DND-41 (cell line): ENCODE results near the gene APC2.

Experiments
- ATAC-seq: fragments of 200-7000 bp; cut with Tn5 transposase; 3 replicates; pipeline ENCODE4 v1.9.1; 2021; ENCODE audit warnings: low read depth; ENCODE audit not compliant: insufficient read depth
- DNase-seq: peaks from one replicate; pipeline ENCODE4 v3.0.0-alpha.2; 2020
- H2AFZ ChIP-seq: 2 replicates; pipeline ENCODE4 v1.6.0; 2012; ENCODE audit warnings: low read depth, low read length
- H3K27ac ChIP-seq: 2 replicates; pipeline ENCODE4 v1.5.1; 2012; ENCODE audit warnings: low read length, inconsistent platforms
- H3K27me3 ChIP-seq: fragments of 200-600 bp; sonication (generic); 2 replicates; pipeline ENCODE4 v1.6.0; 2012; ENCODE audit warnings: low read length, mild to moderate bottlenecking, inconsistent platforms; ENCODE audit not compliant: insufficient read depth, poor library complexity
- H3K36me3 ChIP-seq: 2 replicates; pipeline ENCODE4 v1.5.1; 2012; ENCODE audit warnings: low read length, inconsistent platforms; ENCODE audit not compliant: insufficient read depth
- H3K4me1 ChIP-seq: 2 replicates; pipeline ENCODE4 v1.5.1; 2012; ENCODE audit warnings: mild to moderate bottlenecking, low read length; ENCODE audit not compliant: insufficient read depth
- H3K4me2 ChIP-seq: 2 replicates; pipeline ENCODE4 v1.6.0; 2012; ENCODE audit warnings: mild to moderate bottlenecking, moderate library complexity, low read length, inconsistent platforms; ENCODE audit not compliant: insufficient read depth
- H3K4me3 ChIP-seq, 2 experiments: fragments of 200-600 bp in 1 of 2; shearing (Covaris generic) in 1 of 2; 2 replicates each; pipeline ENCODE4 v1.5.1; 2012 to 2016; ENCODE audit warnings: inconsistent platforms in 2 of 2, low read length in 2 of 2, mild to moderate bottlenecking in 2 of 2, low read depth in 1 of 2, moderate library complexity in 1 of 2
- H3K79me2 ChIP-seq: 2 replicates; pipeline ENCODE4 v1.6.0; 2012; ENCODE audit warnings: low read length, inconsistent platforms; ENCODE audit not compliant: insufficient read depth
- H3K9ac ChIP-seq: 2 replicates; pipeline ENCODE4 v1.6.0; 2012; ENCODE audit warnings: low read depth, mild to moderate bottlenecking, inconsistent platforms, low read length, moderate library complexity
- H3K9me3 ChIP-seq: 2 replicates; pipeline ENCODE4 v1.5.1; 2012; ENCODE audit warnings: low read length, moderate library complexity, mild to moderate bottlenecking, inconsistent platforms; ENCODE audit not compliant: insufficient read depth, severe bottlenecking
- H4K20me1 ChIP-seq: 2 replicates; pipeline ENCODE4 v1.6.0; 2012; ENCODE audit warnings: low read length; ENCODE audit not compliant: insufficient read depth
- EZH2 ChIP-seq: IDR thresholded peaks from 3 replicates; pipeline ENCODE4 v1.6.1; 2012; ENCODE audit warnings: borderline replicate concordance, low read depth, mild to moderate bottlenecking, moderate library complexity, low read length, inconsistent platforms; ENCODE audit not compliant: severe bottlenecking
- TF ChIP-seq, protein P1 (sequence below): IDR thresholded peaks from 2 replicates; pipeline ENCODE4 v1.5.1; 2012; ENCODE audit warnings: borderline replicate concordance, low read length, moderate library complexity, mild to moderate bottlenecking; ENCODE audit not compliant: poor library complexity, severe bottlenecking; ENCODE audit errors: extremely low read depth

Gene APC2

GRCh38 chr19:1520203-1520780 is 70.4 kb downstream of the APC2 start:
- Histone ChIP-seq H3K4me1 (no peaks in the 10 kb centered on the region), H3K27ac (no peak overlapping the region), H3K36me3 (no peaks in the 10 kb centered on the region), H3K79me2 (no peaks in the 10 kb centered on the region), H3K9ac (no peak overlapping the region), H3K27me3 (no peaks in the 10 kb centered on the region), H3K4me2 (no peak overlapping the region), H3K9me3 (no peaks in the 10 kb centered on the region), H4K20me1 (no peaks in the 10 kb centered on the region), H3K4me3 (no peak overlapping the region), H2AFZ (no peak overlapping the region)
- DNase-seq (no peak), ATAC-seq (no peak)
- TF ChIP-seq, protein P1, sequence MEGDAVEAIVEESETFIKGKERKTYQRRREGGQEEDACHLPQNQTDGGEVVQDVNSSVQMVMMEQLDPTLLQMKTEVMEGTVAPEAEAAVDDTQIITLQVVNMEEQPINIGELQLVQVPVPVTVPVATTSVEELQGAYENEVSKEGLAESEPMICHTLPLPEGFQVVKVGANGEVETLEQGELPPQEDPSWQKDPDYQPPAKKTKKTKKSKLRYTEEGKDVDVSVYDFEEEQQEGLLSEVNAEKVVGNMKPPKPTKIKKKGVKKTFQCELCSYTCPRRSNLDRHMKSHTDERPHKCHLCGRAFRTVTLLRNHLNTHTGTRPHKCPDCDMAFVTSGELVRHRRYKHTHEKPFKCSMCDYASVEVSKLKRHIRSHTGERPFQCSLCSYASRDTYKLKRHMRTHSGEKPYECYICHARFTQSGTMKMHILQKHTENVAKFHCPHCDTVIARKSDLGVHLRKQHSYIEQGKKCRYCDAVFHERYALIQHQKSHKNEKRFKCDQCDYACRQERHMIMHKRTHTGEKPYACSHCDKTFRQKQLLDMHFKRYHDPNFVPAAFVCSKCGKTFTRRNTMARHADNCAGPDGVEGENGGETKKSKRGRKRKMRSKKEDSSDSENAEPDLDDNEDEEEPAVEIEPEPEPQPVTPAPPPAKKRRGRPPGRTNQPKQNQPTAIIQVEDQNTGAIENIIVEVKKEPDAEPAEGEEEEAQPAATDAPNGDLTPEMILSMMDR = no peak
- no peak for TF ChIP-seq EZH2

DNA sequence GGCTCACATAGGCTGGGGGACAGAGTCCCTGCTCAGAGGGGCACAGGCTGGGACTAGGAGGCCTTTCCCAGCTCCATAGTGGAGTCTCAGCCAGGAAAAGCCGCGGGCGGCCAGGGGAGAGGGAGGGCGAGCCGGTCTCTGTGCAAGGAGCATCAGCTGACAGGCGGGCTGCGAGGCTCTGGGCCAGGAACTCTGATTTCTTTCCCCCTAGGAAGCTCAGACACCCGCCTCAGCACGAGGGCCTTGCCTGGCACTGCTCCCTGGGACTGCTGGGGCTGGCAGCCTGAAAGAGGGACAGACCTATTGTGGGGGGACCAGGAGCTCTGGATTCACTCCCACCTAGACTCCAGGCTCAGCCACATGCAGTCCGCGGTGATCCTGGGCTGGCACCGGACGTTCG is 71.7 kb downstream of the APC2 start:
- Histone ChIP-seq H3K27ac (no peak overlapping the region), H3K9me3 (no peaks in the 10 kb centered on the region), H3K36me3 (no peaks in the 10 kb centered on the region), H4K20me1 (no peaks in the 10 kb centered on the region), H3K4me2 (no peak overlapping the region), H3K9ac (no peak overlapping the region), H3K27me3 (no peaks in the 10 kb centered on the region), H3K4me3 (no peak overlapping the region), H3K4me1 (no peaks in the 10 kb centered on the region), H3K79me2 (no peaks in the 10 kb centered on the region), H2AFZ (no peak overlapping the region)
- ATAC-seq (no peak), DNase-seq (no peak)
- TF ChIP-seq EZH2 = no peak
- TF ChIP-seq, protein P1 = no peak

- no peak overlapping the region for H3K4me2 ChIP-seq
- H3K4me3 ChIP-seq = no peak overlapping the region
- no peaks in the 10 kb centered on the region for H3K36me3 ChIP-seq
- TF ChIP-seq, protein P1 = no peak
- TF ChIP-seq EZH2 = no peak
- no peaks in the 10 kb centered on the region for H3K4me1 ChIP-seq
- no peak overlapping the region for H3K27ac ChIP-seq
- H3K9ac ChIP-seq = no peak overlapping the region
- no peak for ATAC-seq
- H3K27me3 ChIP-seq = no peaks in the 10 kb centered on the region
- no peaks in the 10 kb centered on the region for H4K20me1 ChIP-seq
- no peaks in the 10 kb centered on the region for H3K9me3 ChIP-seq
- H3K79me2 ChIP-seq = no peaks in the 10 kb centered on the region
- H2AFZ ChIP-seq = no peak overlapping the region
- no peak for DNase-seq
Measured at GRCh38 chr19:1522061-1522460, 72.1 kb downstream of the APC2 start.

DNA sequence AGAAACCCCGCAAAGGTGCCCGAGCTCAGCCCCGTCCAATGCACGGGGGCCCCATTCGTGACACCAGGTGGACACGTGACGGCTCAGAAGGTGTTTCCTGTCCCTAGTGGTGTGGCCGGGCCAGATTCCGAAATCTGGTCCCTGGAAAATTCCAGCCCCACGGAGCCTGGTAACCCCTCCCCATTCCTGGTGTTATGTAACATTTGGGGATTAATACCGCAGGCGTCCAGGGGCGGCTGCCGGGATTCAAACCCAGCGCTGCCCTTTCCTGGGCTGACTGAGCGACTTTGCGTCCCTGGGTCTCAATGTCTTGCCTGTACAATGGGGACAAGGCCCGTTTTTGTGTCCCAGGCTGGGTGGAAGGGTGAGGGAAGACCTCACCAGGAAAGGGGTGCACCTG is 72.9 kb downstream of the APC2 start:
- H3K27ac ChIP-seq = no peak overlapping the region
- no peaks in the 10 kb centered on the region for H3K9me3 ChIP-seq
- no peak overlapping the region for H3K9ac ChIP-seq
- no peak overlapping the region for H3K4me2 ChIP-seq
- H3K4me1 ChIP-seq = no peaks in the 10 kb centered on the region
- H3K79me2 ChIP-seq = no peaks in the 10 kb centered on the region
- no peak overlapping the region for H2AFZ ChIP-seq
- no peaks in the 10 kb centered on the region for H3K36me3 ChIP-seq
- H3K4me3 ChIP-seq = no peak overlapping the region
- ATAC-seq (no peak), DNase-seq (no peak)
- no peaks in the 10 kb centered on the region for H4K20me1 ChIP-seq
- TF ChIP-seq EZH2 = no peak
- TF ChIP-seq, protein P1 = no peak
- no peaks in the 10 kb centered on the region for H3K27me3 ChIP-seq
